Right atrium auricular region (tissue), 2 donors: ENCODE data around the gene NFE2L3. TPM values are rescaled to one million over a fixed set of nuclear protein-coding genes. Genes with fewer than 3 reads are reported as not detected.
A peak's percentile ranks its signal among the peaks of the same experiment; 100 is the strongest.

Source experiments
- DNase-seq: peaks from one replicate; pipeline ENCODE4 v3.0.0-alpha.2; 2019; ENCODE audit warnings: low spot score
- H3K27ac ChIP-seq, 2 donors: fragments of 200-600 bp; sonication (generic); 1 replicate in 1 of 2; 2 replicates in 1 of 2; pipeline ENCODE4 v1.5.1; 2016 to 2019
- H3K27me3 ChIP-seq, 2 donors: fragments of 200-600 bp; sonication (generic); one replicate each; pipeline versions ENCODE4 v1.5.1 to v1.6.0; 2017 to 2019
- H3K36me3 ChIP-seq: fragments of 200-600 bp; sonication (generic); one replicate; pipeline ENCODE4 v1.5.1; 2016
- H3K4me1 ChIP-seq, 2 donors: fragments of 200-600 bp; sonication (generic); one replicate each; pipeline versions ENCODE4 v1.5.1 to v1.6.0; 2017 to 2019
- H3K4me3 ChIP-seq, 2 donors: fragments of 200-600 bp; sonication (generic); 1 replicate in 1 of 2; 2 replicates in 1 of 2; pipeline ENCODE4 v1.5.1; 2017 to 2019; ENCODE audit warnings: mild to moderate bottlenecking in 1 of 2, moderate library complexity in 1 of 2
- H3K9me3 ChIP-seq, 2 donors: fragments of 200-600 bp; sonication (generic); one replicate each; pipeline ENCODE4 v1.5.1; 2019
- CTCF ChIP-seq, 2 donors: fragments of 200-600 bp; sonication (generic); IDR thresholded peaks; one replicate each; pipeline ENCODE4 v1.5.1; 2019; ENCODE audit warnings: antibody characterized with exemption in 2 of 2
- total RNA-seq, 2 donors: library from RNA; depleted of rRNA; stranded (reverse); fragments of >200 nt; gene quantifications; one replicate each; pipeline ENCODE4 v1.1.0, GENCODE V29; 2016

NFE2L3 gene
- 1 to 10 TPM in 1 of 2 donors, under 1 TPM in 1; 0.63 to 1.8 TPM for total RNA-seq

- peak; percentile 61 for DNase-seq
- H3K27ac ChIP-seq = no peak within 1 kb of the TSS
- H3K9me3 ChIP-seq = no peaks in the 10 kb centered on the region
- H3K4me3 ChIP-seq = peak within 1 kb of the TSS; percentile 43 to 55
- TF ChIP-seq CTCF (IDR thresholded peaks at IDR 0.05) = peak; percentile 24 to 25
- peaks cover 11 to 18% of the 10 kb centered on the region in 2 donors for H3K27me3 ChIP-seq
- peaks cover 0 to 18% of the 10 kb centered on the region in 2 donors for H3K4me1 ChIP-seq
- no peaks in the 10 kb centered on the region for H3K36me3 ChIP-seq
These were observed at the start of gene NFE2L3 for GRCh38 chr7:26151953-26152781. Gene NFE2L3 (plus strand): TSS chr7:26152198. CDS start chr7:26152499, 301 bp downstream.

- no peak overlapping the region for H3K27ac ChIP-seq
- DNase-seq = no peak
- H3K9me3 ChIP-seq = no peaks in the 10 kb centered on the region
- no peak overlapping the region for H3K4me3 ChIP-seq
- no peak for TF ChIP-seq CTCF (IDR thresholded peaks at IDR 0.05)
- H3K4me1 ChIP-seq = no peaks in the 10 kb centered on the region
- H3K27me3 ChIP-seq = no peaks in the 10 kb centered on the region
- no peaks in the 10 kb centered on the region for H3K36me3 ChIP-seq
These were observed 48.4 kb upstream of the NFE2L3 start for GRCh38 chr7:26103596-26103995.

GRCh38 chr7:26105236-26105635 lies 46.8 kb upstream of the NFE2L3 start:
- Histone ChIP-seq H3K4me1 (no peaks in the 10 kb centered on the region), H3K4me3 (no peak overlapping the region), H3K27me3 (no peaks in the 10 kb centered on the region), H3K36me3 (no peaks in the 10 kb centered on the region), H3K27ac (no peak overlapping the region), H3K9me3 (no peaks in the 10 kb centered on the region)
- no peak for DNase-seq
- TF ChIP-seq CTCF (IDR thresholded peaks at IDR 0.05) = no peak

- no peaks in the 10 kb centered on the region for H3K9me3 ChIP-seq
- no peaks in the 10 kb centered on the region for H3K27me3 ChIP-seq
- no peak for TF ChIP-seq CTCF (IDR thresholded peaks at IDR 0.05)
- no peaks in the 10 kb centered on the region for H3K36me3 ChIP-seq
- H3K4me1 ChIP-seq = no peaks in the 10 kb centered on the region
- no peak for DNase-seq
- no peak overlapping the region for H3K27ac ChIP-seq
- no peak overlapping the region for H3K4me3 ChIP-seq
These were observed 46.1 kb upstream of the NFE2L3 start for GRCh38 chr7:26105931-26106330.

- Histone ChIP-seq H3K27me3 (no peaks in the 10 kb centered on the region), H3K4me1 (no peaks in the 10 kb centered on the region), H3K27ac (no peak overlapping the region), H3K9me3 (no peaks in the 10 kb centered on the region), H3K4me3 (no peak overlapping the region), H3K36me3 (no peaks in the 10 kb centered on the region)
- DNase-seq = no peak
- no peak for TF ChIP-seq CTCF (IDR thresholded peaks at IDR 0.05)
These were observed 39.7 kb upstream of the NFE2L3 start for GRCh38 chr7:26112203-26112740.
